ENCODE results near the gene COQ4. TPM values are rescaled to one million over a fixed set of nuclear protein-coding genes. Genes with fewer than 3 reads are reported as not detected.
"Not testable (repeated sequence)": the region's sequence is repeated elsewhere in the genome, so short reads cannot be mapped to it uniquely, and the experiment has no call there.

COQ4 gene
- total RNA-seq, 1 experiment from 2014 or later: 39.6 TPM

GRCh38 chr9:128298535-128299482 lies 23.8 kb upstream of the COQ4 start:
- no peak for DNase-seq (ENCODE audit: low spot score)

- no peak for DNase-seq (ENCODE audit: low spot score)
Observed at GRCh38 chr9:128304136-128304970, 18.3 kb upstream of the COQ4 start.

- no peak for DNase-seq (ENCODE audit: low spot score)
Observed at GRCh38 chr9:128304971-128305288, 17.7 kb upstream of the COQ4 start.

GRCh38 chr9:128309551-128309950 lies 13.1 kb upstream of the COQ4 start:
- no peak for DNase-seq (ENCODE audit: low spot score)

- no peak for DNase-seq (ENCODE audit: low spot score)
Observed at GRCh38 chr9:128310461-128310860, 12.2 kb upstream of the COQ4 start.

- no peak for DNase-seq (ENCODE audit: low spot score)
Observed at GRCh38 chr9:128314697-128315096, 7.9 kb upstream of the COQ4 start.

GRCh38 chr9:128316421-128316820 lies 6.2 kb upstream of the COQ4 start:
- DNase-seq (ENCODE audit: low spot score): no peak

GRCh38 chr9:128317629-128318028 lies 5.0 kb upstream of the COQ4 start:
- DNase-seq (ENCODE audit: low spot score): no peak

- no peak for DNase-seq (ENCODE audit: low spot score)
Observed at GRCh38 chr9:128321343-128321742, 1.3 kb upstream of the COQ4 start.

- no peak for DNase-seq (ENCODE audit: low spot score)
Observed at GRCh38 chr9:128321879-128322403, 698 bp upstream of the COQ4 start.

GRCh38 chr9:128323212-128323730 lies 632 bp downstream of the COQ4 start:
- DNase-seq (ENCODE audit: low spot score): no peak

GRCh38 chr9:128323791-128324190 lies 1.2 kb downstream of the COQ4 start:
- no peak for DNase-seq (ENCODE audit: low spot score)

- DNase-seq (ENCODE audit: low spot score): no peak
Observed at GRCh38 chr9:128324401-128324800, 1.8 kb downstream of the COQ4 start.

- no peak for DNase-seq (ENCODE audit: low spot score)
Observed at GRCh38 chr9:128325629-128326028, 3.0 kb downstream of the COQ4 start.

- DNase-seq (ENCODE audit: low spot score): no peak
Observed at GRCh38 chr9:128333451-128333869, 10.8 kb downstream of the COQ4 start.

GRCh38 chr9:128335161-128335560 lies 12.5 kb downstream of the COQ4 start:
- DNase-seq (ENCODE audit: low spot score): no peak

- no peak for DNase-seq (ENCODE audit: low spot score)
Observed at GRCh38 chr9:128335914-128336313, 13.3 kb downstream of the COQ4 start.

- no peak for DNase-seq (ENCODE audit: low spot score)
Observed at GRCh38 chr9:128337936-128338335, 15.3 kb downstream of the COQ4 start.

- not testable (repeated sequence) for DNase-seq (ENCODE audit: low spot score)
Observed at GRCh38 chr9:128338852-128339614, 16.4 kb downstream of the COQ4 start.

- DNase-seq (ENCODE audit: low spot score): peak; percentile 49
Observed at GRCh38 chr9:128339761-128340690, 17.4 kb downstream of the COQ4 start, which contains the start of gene SLC27A4. Gene SLC27A4, plus strand, starts transcription at chr9:128340527. Its CDS starts 2,606 bp downstream, at chr9:128343133.
